ENCODE results near the gene PRKAG2.

- TF ChIP-seq CTCF (IDR thresholded peaks at IDR 0.05): no peak
- no peak for TF ChIP-seq ZFX (IDR thresholded peaks at IDR 0.05; ENCODE audit: borderline replicate concordance)
These were observed 317.2 kb downstream of the PRKAG2 start for GRCh38 chr7:151559557-151560183.
